HK-2 (cell line): Measurements from ENCODE around the gene CD83.
"Not testable (repeated sequence)": the region's sequence is repeated elsewhere in the genome, so short reads cannot be mapped to it uniquely, and the experiment has no call there.

ENCODE experiments used
- DNase-seq: peaks from one replicate; pipeline ENCODE4 v3.0.0-alpha.2; 2018; ENCODE audit not compliant: unreplicated experiment

Gene CD83

DNA sequence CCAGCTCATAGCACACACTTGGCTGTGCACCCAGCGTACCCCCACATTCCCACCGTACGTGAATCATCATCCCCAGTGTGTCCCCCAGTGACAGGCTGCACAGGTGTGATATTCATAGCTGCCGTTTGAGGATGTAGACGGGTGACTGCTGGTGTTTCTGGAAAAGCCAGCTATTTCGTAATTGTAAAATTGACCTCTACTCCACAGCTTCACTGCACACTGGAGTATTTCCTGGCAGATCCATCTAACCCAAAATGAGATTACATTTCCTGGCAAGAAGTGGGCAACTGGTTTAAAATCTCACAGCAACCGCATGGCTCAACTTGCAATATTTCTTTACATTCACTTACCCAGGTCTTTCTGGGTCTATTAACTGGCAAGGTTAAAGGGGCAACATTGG lies 30.3 kb downstream of the CD83 start:
- DNase-seq: no peak

DNA sequence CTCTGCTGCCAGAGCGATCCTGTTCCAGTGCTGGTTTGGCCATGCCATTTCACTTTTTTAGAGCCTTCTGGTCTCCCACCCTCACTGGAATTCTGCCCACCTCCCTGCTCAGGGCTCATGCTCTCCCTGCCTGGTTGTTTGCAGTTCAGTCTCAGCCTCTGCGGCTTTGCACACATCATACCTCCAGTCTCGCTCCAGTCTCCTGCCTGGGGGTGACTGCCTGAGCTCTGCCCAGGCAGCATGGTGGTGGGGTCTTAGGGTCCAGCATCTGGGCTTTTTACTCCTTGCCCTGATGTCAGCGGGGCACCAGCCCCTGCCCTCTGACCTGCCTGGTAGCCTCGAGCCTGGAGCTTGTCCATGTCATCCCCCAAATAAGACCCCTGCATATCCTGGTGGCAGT lies 30.9 kb downstream of the CD83 start:
- DNase-seq: no peak

DNA sequence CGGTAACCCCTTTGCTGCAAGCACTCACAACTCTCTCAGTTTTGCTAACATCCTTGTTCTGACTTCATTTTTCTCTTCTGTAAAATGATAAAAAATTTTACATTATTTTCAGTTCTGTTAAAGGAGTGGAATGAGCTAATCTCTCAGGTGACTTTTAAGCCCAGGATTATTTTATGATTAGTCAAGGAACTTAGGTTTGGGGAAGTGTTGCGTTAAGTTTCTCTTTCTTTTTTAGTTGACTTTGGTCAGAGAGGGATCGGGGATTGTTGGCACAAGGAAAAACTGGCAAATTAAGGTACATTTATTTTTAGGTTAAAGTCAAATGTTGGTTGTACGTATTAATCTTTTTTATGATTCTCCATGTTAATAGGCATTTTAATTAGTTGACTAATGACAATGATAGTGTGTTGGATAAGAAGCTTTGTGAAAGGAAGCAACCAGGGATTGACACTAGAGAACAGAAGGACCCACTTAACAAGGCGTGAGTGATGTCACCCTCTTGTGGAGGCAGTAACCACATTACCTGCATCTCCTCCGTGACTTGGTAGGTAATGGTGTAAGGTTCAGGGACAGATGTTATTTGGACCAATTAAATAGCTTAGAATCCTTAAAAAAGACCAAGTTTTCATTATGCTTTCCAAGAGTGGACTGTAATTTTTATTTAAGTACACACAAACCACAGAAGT lies 31.6 kb downstream of the CD83 start:
- no peak for DNase-seq

DNA sequence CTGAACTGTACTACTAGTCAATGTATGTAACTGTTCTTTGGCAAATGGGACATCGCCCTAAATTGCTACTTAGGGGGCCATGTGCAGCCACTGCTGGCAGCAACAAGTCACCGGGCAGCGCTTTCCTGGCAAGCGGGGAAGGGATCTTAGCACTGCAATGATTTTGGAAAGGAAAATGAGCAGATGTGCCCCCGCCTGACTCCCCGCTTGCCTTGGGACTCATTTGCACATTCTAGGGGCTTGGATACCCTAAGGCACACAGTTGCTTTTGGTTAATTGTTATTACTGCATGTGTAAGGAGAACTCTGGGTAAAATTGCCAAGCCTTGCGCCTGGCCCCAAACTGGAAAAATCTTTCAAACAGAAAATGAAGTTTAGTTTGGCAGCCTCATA lies 32.2 kb downstream of the CD83 start:
- DNase-seq: no peak

DNA sequence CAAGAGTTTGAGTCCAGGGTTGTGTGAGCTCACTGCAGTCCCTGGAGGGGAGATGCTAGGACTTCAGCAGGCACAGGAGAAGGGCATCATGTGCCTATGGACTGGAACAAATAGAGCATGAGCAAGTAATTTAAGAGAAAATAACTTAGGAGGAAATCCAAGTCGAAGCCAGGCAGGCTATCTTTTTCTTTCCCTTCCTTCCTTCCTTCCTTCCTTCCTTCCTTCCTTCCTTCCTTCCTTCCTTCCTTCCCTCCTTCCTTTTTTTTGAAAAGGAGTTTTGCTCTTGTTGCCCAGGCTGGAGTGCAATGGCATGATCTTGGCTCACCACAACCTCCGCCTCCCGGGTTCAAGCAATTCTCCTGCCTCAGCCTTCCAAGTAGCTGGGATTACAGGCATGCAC lies 33.7 kb downstream of the CD83 start:
- not testable (repeated sequence) for DNase-seq

DNA sequence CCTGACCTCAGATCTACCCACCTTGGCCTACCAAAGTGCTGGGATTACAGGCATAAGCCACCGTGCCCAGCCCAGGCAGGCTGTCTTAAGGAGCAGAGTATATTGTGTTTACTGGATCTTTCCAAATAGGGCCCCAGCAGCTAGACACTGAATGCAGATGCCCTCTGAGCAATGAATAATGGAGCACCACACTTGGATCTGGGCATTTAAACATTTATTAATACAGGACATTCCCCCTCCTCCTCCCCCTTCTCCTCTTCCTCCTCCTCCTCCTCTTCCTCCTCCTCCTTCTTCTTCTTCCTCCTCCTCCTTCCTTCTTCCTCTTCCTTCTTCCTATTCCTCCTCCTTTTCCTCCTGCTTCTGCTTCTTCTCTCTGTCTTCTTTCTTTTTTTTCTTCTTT lies 34.2 kb downstream of the CD83 start:
- no peak for DNase-seq

DNA sequence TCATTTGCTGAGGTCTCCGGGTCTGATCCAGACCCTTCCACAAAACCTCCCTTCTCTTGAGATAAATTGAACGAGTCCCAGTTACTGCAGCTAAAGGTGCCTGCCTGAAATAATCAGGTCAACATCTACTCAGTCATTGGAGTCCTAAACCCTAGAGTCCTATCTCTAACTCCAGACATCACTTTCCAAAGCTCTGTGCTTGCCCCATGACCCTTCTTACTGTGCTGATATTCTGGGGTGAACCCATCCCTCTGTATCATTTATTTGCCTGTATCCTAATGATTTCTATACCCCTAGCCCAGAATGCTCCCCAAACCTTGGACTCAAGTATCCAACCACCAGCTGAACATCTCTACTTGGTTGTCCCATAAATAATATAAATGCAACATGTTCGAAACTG lies 35.7 kb downstream of the CD83 start:
- DNase-seq: no peak

DNA sequence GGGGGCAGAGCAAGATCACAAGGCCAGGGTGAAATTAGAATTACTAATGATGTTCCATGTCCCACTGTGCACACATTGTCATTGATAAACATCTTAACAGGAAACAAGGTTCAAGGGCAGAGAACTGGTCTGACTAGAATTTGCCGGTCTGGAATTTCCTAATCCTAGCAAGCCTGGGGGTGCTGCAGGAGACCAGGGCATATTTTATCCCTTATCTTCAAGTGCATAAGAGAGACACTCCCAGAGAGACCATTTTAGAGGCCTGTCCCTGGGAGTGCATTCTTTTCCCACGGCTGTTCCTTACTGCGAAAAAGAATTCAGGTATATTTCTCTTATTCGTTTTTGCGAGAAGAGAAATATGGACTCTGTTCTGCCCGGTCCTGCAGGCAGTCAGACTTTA lies 41.5 kb downstream of the CD83 start:
- DNase-seq: no peak

DNA sequence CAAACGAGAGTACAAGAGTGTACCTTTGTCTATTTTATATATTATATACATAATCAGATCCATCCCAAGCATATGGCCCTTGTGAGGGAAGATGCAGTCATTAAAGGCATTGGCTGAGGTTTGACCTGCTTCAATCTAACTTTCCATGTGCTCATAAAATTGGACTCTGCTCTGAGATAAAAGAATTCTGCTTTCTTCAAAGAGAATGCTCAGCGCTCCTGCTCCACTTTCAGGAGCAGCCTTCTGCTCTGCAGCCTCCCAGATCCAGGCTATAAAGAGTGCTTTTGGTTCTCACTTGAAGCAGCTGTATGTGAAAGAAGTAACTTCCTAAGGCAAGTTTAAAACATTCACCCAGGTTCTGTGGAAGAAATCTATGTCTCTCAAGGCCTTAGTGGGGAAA lies 45.3 kb downstream of the CD83 start:
- DNase-seq: no peak

DNA sequence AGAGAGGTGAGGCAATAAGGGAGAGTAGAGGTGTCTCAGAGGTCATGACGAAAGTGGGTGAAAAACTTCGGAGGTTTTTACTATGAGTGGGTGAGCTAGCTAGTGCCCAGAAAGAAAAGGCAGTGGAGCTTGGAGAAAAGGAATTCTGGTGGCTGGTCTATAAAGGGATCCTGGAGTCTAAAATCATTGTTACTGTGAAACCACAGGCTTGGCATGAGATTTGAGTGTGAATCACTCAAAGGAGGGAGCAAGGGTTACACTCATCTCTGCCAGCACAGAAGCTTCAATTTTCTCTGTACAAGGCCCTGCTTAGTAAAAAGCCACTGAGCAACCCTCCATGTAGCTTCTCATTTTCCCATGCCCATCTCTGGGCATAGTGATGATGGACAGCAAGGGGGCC lies 47.5 kb downstream of the CD83 start:
- DNase-seq: peak; percentile 14

DNA sequence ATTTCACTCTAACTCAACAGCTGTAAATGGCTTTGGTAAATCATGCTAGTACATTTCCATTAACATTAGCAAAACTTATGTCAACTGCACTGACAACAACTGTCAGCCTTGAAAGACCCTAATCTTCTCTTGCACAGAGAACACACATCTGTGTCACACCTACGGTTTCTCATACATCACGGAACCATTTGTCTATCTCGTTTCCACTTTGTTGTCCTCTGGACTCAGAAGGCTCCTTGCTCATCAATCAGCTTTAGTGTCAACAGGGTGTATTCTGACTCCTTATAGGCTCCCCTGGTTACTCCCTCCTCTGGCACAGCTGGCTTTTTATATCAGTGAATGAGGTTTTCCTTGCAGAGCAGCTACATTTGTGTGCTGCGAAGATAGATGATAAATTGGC lies 49.3 kb downstream of the CD83 start:
- no peak for DNase-seq

DNA sequence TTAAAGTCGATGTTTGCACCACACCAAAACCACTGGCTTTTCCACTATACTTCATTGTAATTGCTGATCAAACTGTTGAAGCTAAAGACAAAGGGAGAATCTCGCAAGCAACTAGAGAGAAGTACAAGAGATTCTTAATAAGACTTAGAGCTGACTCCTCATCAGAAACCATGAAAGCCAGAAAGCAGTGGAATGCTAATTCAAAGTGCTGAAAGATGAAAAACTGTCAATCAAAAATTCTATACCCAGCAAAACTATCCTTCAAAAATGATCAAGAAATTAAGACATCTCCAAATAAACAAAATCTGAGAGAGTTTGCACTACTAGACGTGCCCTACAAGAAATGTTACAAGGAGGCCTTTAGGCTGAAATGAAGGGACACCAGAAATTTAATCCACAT lies 52.6 kb downstream of the CD83 start:
- no peak for DNase-seq

DNA sequence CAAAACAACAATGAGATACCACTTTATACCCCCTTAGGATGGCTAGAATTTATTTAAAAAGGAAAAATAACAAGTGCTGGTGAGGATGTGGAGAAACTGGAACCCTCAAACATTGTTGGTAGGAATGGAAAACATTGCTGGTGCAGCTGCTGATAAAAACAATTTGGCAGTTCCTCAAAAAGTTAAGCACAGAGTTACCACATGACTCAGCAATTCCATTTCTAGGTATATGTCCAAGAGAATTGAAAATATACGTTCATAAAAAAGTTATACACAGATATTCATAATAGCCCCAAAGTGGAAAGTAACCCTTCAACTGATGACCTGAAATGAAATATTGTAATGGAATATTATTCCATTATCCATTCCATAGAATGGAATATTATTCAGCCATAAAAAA lies 55.0 kb downstream of the CD83 start:
- no peak for DNase-seq

DNA sequence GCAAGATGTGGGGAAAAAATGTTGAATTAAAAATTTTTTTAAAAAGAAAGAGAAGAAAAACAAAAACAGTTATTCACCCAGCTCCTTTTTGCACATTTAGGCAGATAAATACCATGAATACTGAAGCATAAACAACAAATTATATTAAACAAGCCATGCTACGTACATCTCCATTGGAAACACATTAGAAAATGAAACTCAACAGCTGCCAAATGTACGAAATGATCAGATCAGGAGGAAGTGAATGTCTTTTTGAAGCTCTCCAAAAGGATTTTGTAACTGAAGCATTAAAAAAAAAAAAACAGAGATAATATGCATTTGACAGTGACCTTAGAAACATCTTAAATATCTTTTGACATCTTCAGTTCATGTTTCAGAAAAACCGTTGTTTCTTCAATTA lies 56.7 kb downstream of the CD83 start:
- DNase-seq: no peak

DNA sequence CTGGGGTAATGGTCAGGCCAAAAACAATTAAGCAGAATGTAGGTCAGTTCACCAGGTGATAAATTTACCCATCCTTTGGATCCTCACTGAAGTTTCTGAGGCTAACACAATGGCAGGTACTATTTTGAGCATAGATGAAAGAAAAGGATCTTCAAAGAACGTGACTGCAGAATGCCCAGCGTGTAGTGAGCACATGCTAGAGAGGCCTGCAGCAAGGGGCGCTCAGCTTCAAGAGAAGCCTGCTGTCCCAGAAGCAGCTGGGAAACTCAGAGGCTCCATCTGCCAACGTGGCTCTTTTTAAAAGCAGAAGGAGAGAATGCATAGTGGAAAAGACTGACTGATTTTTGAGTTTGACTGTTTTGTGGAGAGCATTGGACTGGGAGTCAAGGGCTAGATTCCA lies 57.4 kb downstream of the CD83 start:
- DNase-seq: no peak

DNA sequence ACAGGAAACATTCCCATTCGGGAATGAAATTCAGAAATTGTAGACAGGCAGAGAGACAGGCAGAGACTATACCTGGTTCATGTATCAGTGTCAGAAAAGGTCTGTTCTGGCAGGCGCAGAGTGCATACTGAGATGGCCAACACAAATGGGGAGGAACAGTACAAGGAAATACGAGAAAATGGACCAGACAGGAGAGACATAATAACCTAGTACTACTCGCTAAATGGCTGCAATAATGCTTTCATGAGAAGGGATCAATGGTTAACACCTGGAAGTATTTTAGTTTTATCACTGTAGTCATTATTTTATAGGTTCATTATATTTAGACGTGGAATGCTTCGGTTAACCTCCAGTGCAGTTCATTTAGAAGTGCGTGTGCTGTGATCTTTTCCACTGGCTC lies 58.9 kb downstream of the CD83 start:
- no peak for DNase-seq

DNA sequence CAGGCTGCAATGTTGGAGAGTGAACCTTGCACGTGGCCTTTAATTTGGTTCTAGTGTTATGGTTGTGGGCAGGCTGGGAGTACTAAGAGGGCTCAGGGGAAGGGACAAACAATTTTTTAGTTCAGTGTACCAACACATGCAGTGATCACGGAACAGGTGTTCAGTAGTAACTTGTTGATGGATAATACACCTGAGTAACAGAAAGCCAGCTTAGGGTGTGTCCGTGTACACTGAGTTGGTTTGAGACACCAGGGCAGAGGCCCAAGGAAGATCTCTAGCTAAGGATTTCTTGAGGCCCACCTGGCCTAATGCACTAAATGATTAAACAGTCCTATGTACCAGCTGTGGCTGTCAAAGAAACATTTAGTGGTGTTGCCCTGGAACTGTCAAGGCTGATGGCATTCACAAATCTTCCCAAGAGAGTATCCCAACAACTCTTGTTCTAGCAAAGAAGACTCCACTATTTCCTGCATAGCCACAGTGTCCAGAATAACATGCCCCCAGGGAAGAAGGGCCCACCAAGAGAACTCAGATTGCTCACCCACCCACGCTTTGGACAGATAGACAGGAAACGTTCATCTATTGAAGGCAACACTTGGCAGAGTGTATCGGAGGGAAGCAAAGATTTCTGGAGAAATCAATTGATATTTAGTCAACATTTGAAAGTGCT lies 60.0 kb downstream of the CD83 start:
- no peak for DNase-seq

DNA sequence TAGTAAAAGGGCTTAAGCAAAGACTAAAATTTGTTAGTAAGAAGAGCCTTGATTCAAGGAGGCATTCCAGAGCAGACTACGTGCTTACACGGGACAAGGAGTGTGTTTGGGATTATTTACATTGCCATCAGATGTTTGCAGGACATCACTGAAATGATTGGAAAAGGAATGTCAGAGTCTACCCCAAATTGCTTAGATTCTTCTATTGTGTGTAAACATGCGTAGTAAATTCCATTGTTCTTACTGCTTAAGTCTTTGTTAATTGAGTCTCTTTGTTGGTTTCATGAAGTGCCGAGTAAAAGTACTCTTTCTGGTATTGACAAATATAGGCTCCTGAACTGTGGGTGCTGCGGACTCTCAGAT lies 60.5 kb downstream of the CD83 start:
- no peak for DNase-seq

DNA sequence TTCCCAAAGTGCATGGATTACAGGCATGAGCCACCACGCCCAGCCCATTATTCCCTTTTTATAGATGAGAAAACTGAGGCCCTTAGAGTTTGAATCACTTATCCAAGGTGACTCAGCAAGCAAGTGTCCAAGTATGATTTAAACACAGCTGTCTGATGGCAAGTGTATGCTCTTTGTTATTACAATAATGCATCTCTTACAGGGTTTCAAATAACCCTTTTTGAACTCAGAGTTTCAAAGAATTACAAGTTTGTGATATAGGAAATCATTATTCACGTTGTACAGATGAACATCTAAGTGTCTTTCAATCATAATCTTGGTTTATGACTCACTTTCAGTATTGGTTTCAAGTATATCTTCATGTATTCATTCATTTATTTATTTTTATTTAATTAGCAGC lies 63.0 kb downstream of the CD83 start:
- no peak for DNase-seq

DNA sequence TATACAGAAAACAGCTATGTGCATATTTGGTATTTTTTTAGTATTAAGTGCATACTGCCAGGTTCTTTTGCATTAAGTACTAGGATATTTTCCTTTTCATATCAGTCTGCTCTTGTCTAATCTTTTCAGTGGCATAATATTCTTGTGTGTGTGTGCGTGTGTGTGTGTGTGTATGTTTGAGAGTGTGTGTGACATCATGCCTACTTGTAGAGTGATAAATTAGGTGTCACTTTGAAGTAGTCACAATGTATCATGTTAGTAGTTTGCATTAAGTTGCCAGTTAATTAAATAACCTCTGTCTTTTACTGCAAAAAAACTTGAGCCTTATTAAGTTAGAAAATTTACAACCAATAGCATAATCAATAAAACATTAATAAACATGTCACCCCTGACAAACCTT lies 65.3 kb downstream of the CD83 start:
- no peak for DNase-seq
